Cerebellar cortex (tissue), 1 donor: ENCODE results near the gene GUK1.

Experiments
- DNase-seq: peaks from one replicate; pipeline ENCODE4 v3.0.0-alpha.2; 2015; ENCODE audit warnings: low spot score

The GUK1 gene

GRCh38 chr1:228131766-228132165 lies 8.3 kb upstream of the GUK1 start:
- DNase-seq, result no peak

GRCh38 chr1:228134591-228134990 lies 5.5 kb upstream of the GUK1 start:
- DNase-seq, result no peak

DNA sequence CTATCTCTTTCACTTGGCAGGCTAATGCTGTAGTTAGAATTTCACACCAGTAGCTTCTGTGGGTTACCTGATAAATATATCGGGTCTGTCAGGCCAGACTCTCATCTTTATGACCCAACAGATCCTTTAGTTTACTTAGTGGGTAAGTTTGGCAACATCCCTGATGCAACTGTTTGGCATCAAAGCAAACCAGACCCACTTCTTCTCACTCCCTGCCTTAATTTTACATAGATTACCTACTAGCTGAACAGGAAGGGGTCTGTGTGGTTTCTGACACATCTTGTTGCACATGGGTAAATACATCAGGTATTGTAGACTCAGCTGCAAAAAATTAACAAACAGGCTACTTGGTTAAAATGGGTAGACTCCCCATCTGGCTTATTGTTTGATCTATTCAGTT lies 3.2 kb upstream of the GUK1 start:
- DNase-seq, result no peak

GRCh38 chr1:228139406-228139930 lies 611 bp upstream of the GUK1 start:
- no peak for DNase-seq

GRCh38 chr1:228140724-228141225 lies 696 bp downstream of the GUK1 start:
- DNase-seq, result no peak

DNA sequence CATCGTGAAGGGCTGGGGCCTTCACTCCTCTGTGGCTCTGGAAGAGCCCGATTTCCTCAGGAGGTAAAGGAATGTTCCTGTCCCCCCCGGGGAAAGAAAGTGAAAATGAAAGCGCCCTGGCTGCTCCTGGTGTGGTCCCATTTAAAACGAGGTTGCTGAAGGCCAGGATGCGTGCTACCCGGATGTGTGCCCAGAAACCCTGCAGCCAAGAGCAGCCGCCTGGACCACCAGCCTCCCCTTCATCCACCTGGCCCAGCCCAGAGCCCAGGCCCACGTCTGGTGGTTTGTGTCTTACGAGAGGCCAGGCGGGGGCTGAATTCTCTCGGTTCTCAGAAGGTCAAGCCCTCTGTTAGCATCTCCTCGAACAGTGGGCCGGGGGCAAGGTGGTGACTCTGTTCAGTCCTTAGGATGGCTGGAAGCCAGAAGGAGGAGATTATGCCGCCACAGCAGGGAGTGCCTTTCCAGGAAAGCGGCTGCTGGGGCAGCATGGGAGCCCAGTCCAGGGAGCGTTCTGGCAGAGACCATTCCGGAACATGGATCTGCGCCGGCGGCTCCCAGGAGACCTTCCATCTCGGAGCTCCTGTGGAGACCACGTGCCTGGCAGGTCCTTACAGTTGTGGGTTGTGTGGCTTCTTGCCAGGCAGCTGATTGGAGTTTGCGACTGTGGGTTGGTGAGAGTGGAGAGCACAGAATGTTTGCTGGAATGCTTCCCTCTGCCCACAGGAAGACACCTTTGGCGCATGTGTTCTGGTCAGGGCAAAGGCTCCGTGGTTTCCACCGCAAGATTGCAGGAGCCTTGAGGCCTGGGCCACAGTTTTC lies 1.4 kb downstream of the GUK1 start:
- DNase-seq, result no peak

DNA sequence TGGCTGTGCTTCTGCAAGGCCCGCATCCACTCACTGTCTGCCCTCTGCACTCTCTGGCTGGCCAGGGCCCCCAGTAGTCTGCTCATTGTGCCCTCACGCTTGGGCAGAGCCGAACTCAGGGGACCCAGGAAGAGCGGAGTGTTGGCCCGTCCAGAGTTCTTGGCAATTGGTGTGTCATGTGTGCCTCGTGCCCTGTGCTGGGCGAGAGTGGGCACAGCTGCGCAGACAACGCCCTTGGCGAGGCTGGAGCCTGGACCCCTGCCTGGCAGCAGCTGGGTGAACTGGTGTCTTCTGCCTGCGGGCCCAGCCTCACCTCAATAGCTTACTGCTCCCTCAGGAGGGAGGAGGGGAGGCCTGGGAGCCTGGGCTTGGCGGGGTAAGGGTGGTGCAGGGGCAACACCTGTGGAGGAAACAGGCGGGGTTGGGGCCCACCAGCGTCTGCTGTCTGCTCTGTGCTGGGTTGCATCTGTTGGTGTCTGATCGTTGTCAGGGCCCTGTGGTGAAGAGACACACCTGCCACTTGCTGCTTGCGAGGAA lies 2.1 kb downstream of the GUK1 start:
- DNase-seq, result no peak

DNA sequence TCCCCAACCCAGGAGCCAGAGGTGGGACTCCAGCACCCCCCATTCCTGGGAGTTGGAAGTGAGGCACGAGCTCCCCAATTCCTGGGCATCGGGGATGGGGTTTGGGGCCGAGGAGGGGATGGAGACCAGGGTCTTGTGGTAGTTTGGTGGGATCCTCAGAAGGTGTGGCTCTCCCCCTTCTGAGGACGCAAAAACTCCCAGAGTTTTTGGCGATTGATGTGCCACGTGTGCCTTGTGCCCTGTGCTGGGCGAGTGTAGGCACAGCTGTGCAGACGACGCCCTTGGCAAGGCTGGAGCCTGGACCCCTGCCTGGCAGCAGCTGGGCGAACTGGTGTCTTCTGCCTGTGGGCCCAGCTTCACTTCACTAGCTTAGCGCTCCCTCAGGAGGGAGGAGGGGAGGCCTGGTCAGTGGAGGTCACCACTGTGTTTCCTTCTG lies 2.6 kb downstream of the GUK1 start:
- DNase-seq, result no peak

GRCh38 chr1:228143480-228144192 lies 3.6 kb downstream of the GUK1 start:
- no peak for DNase-seq

- no peak for DNase-seq
Measured at GRCh38 chr1:228144193-228144992, 4.3 kb downstream of the GUK1 start.

DNA sequence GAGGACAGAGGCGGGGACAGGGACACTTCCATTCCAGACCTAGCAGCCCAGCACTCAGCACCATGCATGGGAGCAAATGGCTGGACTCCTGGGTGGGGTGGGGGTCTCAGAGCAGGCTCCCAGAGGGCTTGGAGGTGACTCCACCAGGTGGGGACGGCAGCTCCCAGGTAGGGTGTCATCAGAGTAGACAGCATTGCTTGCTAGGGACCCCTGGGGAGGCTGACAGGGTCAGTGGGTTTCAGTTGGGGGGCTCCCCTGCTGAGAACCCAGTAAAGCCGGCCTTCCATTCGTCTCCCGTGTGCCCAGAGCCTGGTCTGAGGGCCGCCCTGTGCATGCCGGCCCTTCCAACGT lies 4.9 kb downstream of the GUK1 start:
- no peak for DNase-seq

DNA sequence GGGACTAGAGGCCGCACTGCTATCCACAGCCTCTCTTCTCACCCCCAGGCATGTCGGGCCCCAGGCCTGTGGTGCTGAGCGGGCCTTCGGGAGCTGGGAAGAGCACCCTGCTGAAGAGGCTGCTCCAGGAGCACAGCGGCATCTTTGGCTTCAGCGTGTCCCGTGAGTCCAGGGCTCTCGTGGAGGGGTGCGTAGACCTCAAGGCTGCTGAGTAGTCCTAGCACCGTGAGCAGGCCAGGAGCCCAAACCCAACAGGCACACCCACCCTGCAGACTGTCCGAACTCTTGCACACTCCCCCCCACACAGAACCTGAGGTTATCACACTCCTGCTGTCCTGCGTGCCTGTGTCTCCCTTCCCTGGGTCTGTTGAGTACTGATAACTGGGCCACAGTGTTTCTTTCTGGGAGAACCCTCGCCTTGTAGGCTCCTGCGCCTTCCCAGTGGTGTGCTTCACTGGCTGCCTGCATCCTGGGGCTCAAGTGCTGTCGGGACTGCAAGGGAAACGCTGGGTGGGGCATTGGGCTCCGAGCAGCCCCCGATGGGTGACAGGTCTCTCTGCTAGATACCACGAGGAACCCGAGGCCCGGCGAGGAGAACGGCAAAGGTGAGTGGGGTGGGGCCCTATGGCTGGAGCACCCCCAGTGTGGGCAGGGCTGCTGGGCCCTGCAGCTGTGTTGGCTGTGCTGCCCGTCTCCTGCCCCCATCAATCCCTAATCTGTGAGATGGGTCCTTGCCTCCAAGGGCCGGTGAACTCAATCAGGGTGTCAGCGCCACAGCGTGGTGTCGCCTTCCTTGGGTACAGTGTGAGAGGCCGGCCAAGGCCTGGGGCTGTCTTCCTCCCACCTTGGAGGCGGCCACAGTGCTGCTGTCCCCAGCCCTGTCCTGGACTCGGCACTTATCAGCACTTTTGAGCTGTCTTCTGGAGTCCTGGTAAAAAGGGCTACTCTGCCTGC lies 5.7 kb downstream of the GUK1 start:
- DNase-seq, result no peak

GRCh38 chr1:228146417-228147150 lies 6.5 kb downstream of the GUK1 start:
- no peak for DNase-seq

DNA sequence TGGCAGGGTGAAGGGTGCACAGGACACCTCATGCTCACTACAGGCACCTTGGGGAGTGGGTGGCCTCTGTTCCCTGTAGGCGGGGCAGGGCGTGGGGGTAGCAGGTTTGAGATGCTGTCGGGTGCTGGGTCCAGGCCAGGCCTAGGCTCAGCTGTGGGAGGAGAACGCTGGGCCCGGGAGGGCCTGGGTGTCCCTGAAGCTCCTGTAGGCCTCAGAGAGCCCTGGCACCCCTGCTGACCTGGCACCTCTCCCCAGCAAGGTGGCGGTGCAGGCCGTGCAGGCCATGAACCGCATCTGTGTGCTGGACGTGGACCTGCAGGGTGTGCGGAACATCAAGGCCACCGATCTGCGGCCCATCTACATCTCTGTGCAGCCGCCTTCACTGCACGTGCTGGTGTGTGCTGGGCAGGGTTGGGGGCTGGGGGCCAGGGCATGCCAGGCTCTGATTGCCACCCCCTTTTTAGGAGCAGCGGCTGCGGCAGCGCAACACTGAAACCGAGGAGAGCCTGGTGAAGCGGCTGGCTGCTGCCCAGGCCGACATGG lies 7.1 kb downstream of the GUK1 start:
- DNase-seq, result no peak

- DNase-seq, result no peak
Measured at GRCh38 chr1:228147768-228148167, 7.7 kb downstream of the GUK1 start.

GRCh38 chr1:228148196-228148861 lies 8.2 kb downstream of the GUK1 start:
- no peak for DNase-seq

GRCh38 chr1:228148935-228149405 lies 8.9 kb downstream of the GUK1 start:
- DNase-seq, result no peak

GRCh38 chr1:228149406-228150119 lies 9.5 kb downstream of the GUK1 start, which contains the start of gene GJC2:
Gene GJC2 (plus strand): TSS chr1:228149930. CDS start chr1:228157759, 7,829 bp downstream.
- no peak for DNase-seq
